Large intestine (tissue), 3 donors: Measurements from ENCODE around the gene HIRA. TPM values are rescaled to one million over a fixed set of nuclear protein-coding genes. Genes with fewer than 3 reads are reported as not detected.

ENCODE experiments used
- DNase-seq, 2 donors: peaks; one replicate each; pipeline versions ENCODE4 v3.0.0 to v3.0.0-alpha.2; 2013
- H3K27ac ChIP-seq: one replicate; pipeline ENCODE4 v1.5.1; 2013; ENCODE audit warnings: low read length
- H3K27me3 ChIP-seq: 2 replicates; pipeline ENCODE4 v1.6.1; 2013; ENCODE audit warnings: low read length; ENCODE audit not compliant: control insufficient read depth, insufficient read depth
- H3K36me3 ChIP-seq: 2 replicates; pipeline ENCODE4 v1.6.1; 2013; ENCODE audit warnings: low read length; ENCODE audit not compliant: control insufficient read depth, insufficient read depth
- H3K4me1 ChIP-seq: one replicate; pipeline ENCODE4 v1.6.1; 2013; ENCODE audit warnings: low read length; ENCODE audit not compliant: control insufficient read depth, insufficient read depth
- H3K4me3 ChIP-seq: one replicate; pipeline ENCODE4 v1.5.1; 2013; ENCODE audit warnings: low read length
- H3K9me3 ChIP-seq: one replicate; pipeline ENCODE4 v1.6.1; 2013; ENCODE audit warnings: mild to moderate bottlenecking, low read depth, low read length, moderate library complexity; ENCODE audit not compliant: control insufficient read depth
- WGBS: methylation state at CpG from one replicate; pipeline ENCODE4 v1.1.5; 2013; ENCODE audit warnings: low lambda C conversion rate; ENCODE audit not compliant: insufficient coverage; 5-methylcytosine and 5-hydroxymethylcytosine counted together
- polyA plus RNA-seq: library from polyadenylated mRNA; unstranded; fragments of 120-200 nt; gene quantifications from one replicate; pipeline ENCODE4 v1.2.1, GENCODE V29; 2013

The HIRA gene
- polyA plus RNA-seq, 1 donor, result 29.6 TPM

DNA sequence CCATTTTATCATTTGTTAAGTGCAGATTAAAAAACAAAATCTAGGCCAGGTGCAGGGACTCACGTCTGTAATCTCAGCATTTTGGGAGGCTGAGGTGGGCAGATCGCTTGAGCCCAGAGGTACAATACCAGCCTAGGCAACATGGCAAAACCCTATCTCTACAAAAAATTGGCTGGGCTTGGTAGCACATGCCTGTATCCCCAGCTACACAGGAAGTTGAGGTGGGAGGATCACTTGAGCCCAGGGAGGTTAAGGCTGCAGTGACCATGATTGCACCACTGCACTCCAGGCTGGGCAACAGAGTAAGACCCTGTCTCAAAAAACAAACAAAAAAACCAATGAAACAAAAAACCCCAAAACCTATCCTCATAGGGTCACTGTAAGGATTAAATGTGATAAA is 32.9 kb downstream of the HIRA start:
- DNase-seq, result no peak
- WGBS, result no CpG with 5 or more reads among the region's 2 CpGs

DNA sequence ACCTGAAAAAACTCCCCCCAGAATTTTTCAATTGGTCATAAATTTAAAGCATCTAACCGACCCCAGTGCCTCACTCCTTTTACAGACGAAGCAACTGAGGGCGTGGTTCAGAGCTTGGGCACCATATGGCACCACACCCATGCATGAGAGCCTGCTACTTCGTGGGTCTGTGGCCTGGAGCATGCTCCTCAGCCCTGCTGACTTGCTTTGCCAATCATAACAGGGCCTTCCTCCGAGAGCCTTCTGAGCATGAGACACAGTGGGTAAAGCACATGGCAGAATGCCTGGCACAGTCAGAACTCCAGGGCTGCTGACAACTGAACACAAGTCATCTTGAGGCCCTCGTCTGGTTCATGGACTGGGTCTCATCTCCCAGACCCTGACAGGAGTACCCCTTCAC is 33.3 kb downstream of the HIRA start:
- H3K36me3 ChIP-seq, result peaks cover 73% of the 10 kb centered on the region
- no CpG with 5 or more reads among the region's 6 CpGs for WGBS

More for the DNA sequence above, 32.9 kb downstream of the HIRA start:
- no peaks in the 10 kb centered on the region for H3K27me3 ChIP-seq
- no peaks in the 10 kb centered on the region for H3K4me1 ChIP-seq
- H3K4me3 ChIP-seq, result no peak overlapping the region
- no peak overlapping the region for H3K27ac ChIP-seq
- peaks cover 70% of the 10 kb centered on the region for H3K36me3 ChIP-seq
- no peaks in the 10 kb centered on the region for H3K9me3 ChIP-seq

DNA sequence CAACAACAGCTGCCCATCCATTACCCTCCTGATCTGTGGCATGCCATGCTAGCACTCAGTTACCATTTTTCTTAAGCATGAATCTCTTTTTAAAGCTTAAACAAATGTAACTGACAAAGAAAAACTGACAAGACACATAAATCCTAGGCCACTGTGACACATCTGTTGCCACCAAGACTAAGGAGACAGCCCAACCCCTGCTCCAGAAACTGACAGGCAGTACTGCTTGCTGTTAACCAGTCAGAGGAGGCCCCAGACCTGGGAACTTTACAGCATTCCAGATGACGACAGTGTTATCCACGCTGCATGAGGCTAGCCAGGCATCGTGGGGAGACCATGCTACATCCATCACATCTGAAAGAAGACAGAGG is 33.8 kb downstream of the HIRA start:
- no peaks in the 10 kb centered on the region for H3K4me1 ChIP-seq
- no peak overlapping the region for H3K4me3 ChIP-seq
- H3K27me3 ChIP-seq, result no peaks in the 10 kb centered on the region
- peaks cover 75% of the 10 kb centered on the region for H3K36me3 ChIP-seq
- H3K9me3 ChIP-seq, result no peaks in the 10 kb centered on the region
- H3K27ac ChIP-seq, result no peak overlapping the region
- no peak for DNase-seq
- no CpG with 5 or more reads among the region's 3 CpGs for WGBS

More for the DNA sequence above, 33.3 kb downstream of the HIRA start:
- H3K9me3 ChIP-seq, result no peaks in the 10 kb centered on the region
- H3K27ac ChIP-seq, result no peak overlapping the region
- H3K27me3 ChIP-seq, result no peaks in the 10 kb centered on the region
- no peak for DNase-seq
- no peaks in the 10 kb centered on the region for H3K4me1 ChIP-seq
- H3K4me3 ChIP-seq, result no peak overlapping the region

DNA sequence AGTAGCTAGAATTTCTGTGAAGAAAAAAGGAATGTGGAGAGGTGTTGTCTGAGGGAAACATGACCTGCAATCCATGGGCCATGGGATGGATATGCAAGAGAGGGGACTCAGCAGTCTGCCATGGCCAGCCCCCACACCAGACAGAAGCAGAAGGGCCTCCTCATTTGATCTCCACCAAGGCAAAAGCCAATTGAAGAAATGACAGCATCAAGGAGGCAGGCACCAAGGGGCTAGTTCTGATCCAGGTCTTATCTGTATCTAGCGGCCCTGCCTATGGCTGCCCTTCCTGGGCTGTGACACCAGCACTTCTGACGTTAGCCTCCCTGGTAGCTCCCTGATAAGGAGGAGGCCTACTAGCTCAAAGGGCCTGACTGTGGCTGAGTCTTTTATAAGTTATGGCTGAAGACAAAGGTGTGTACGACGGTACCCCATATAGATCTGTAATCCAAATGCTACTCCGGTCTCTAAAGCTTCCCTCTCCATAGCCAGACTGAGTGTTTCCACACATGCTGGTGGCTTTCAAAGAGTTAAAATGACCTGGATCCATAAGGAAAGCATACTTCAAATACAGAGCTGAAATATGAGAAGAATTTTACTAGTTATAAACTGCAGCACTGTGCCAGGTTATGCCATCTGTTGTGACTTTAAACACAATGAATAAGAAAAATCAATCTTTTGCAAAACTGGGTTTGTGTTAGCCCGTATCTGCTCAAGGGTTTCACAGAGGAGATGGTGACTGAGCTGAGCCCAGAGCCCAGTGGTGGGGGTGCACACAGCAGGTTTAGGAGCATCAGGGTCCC is 34.4 kb downstream of the HIRA start:
- Histone ChIP-seq H3K36me3 (peaks cover 78% of the 10 kb centered on the region), H3K27ac (no peak overlapping the region), H3K27me3 (no peaks in the 10 kb centered on the region), H3K9me3 (no peaks in the 10 kb centered on the region), H3K4me1 (no peaks in the 10 kb centered on the region), H3K4me3 (no peak overlapping the region)
- no CpG with 5 or more reads among the region's 6 CpGs for WGBS
- no peak for DNase-seq

DNA sequence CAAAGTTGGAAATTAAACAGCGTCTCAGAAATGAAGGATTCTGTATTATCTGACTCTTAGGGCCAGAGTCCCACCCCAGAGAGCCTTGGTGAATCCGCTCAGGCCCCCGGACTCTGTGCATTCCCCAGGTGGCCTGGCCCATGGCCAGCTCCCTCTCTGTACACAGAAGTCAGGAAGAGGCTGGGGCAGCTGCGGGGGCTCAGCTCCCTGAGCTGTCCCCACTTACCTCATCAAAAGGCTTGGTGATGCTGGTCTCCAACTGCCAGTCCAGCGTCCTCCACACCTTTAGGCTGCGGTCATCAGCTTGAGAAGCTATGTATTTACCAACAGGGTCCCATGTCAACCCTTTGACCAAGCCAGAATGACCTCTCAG is 35.0 kb downstream of the HIRA start:
- H3K9me3 ChIP-seq, result no peaks in the 10 kb centered on the region
- peaks cover 78% of the 10 kb centered on the region for H3K36me3 ChIP-seq
- WGBS, result no CpG with 5 or more reads among the region's 6 CpGs
- no peaks in the 10 kb centered on the region for H3K4me1 ChIP-seq
- no peaks in the 10 kb centered on the region for H3K27me3 ChIP-seq
- no peak for DNase-seq
- H3K27ac ChIP-seq, result no peak overlapping the region
- no peak overlapping the region for H3K4me3 ChIP-seq

DNA sequence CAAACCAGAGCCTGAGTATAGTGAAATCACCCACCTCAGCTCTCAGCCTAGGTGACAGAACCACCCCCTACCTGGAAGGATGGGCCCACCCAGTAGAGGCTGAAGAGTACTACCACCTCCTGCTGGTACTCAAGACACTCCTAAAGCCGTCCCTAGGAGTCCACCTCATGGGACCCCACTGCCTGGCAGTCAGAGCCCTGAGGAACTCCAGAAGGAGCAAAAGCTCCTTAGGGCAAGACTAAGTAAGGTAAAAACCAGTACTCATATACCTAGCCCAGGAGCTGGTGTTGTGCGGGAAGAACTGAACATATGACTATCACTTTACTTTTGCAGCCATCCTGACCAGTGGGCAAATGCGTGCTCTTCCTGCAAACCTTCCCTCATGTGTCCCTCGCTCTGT is 36.3 kb downstream of the HIRA start:
- DNase-seq, result no peak
- Histone ChIP-seq H3K9me3 (no peaks in the 10 kb centered on the region), H3K27ac (no peak overlapping the region), H3K27me3 (no peaks in the 10 kb centered on the region), H3K36me3 (peaks cover 76% of the 10 kb centered on the region), H3K4me3 (no peak overlapping the region), H3K4me1 (no peaks in the 10 kb centered on the region)
- WGBS, result no CpG with 5 or more reads among the region's 4 CpGs

DNA sequence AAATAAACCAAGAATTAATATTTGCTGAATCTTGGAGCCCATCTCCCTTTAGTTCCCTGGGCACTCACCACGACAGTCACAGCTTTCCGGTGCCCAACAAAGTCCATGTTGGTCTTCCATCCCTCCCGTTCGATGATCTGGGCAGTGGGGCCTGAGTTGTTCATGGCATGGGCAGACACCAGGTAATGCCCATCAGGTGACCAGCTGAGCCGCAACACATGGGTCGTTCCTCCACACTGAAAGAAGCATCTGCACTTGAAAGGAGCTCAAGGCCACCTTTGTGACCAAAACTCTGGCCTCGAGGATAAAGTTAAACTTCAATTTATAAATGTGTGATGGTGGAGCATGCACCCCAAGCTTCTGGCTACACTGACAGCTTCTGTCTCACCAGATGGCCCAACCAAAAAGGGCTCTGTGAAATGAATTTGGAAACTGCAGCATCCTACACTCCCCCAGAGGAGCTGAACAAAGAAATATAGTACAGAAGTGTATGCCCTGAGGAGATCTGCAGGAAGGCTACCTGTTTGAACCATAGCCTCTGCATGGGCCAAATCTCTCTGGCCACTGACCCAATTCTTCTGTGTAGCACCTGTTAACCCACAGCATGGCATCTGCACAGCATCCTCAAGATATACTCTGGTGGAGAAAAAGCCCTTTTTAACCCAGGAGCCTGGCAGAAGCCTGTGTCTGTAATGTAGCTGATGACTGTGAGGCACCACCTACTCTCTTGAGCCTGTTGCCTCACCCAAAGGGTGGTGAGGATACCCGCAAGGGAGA is 37.1 kb downstream of the HIRA start:
- Histone ChIP-seq H3K27ac (no peak overlapping the region), H3K36me3 (peaks cover 78% of the 10 kb centered on the region), H3K4me1 (no peaks in the 10 kb centered on the region), H3K4me3 (no peak overlapping the region), H3K9me3 (no peaks in the 10 kb centered on the region), H3K27me3 (no peaks in the 10 kb centered on the region)
- WGBS, result no CpG with 5 or more reads among the region's 8 CpGs
- DNase-seq, result no peak

DNA sequence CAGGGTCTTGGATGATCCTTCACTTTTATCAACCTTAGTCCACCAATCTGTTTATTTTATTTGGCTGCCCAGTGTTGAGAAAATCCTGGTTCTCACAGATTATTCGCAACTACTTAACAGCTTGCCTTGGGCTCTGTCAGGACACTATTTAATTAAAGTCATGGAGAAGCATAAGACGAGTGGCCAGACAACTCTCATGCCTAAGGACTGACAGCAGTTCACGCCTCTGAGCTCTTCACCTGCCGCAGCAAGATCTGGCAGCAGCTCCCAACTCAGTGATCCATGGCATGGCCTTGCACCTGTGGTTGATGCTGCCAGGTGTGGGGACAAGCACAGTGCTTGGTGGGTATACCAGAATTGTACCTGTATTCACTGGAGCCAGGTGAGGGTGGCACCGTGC is 37.8 kb downstream of the HIRA start:
- Histone ChIP-seq H3K9me3 (no peaks in the 10 kb centered on the region), H3K27ac (no peak overlapping the region), H3K36me3 (peaks cover 84% of the 10 kb centered on the region), H3K4me1 (no peaks in the 10 kb centered on the region), H3K27me3 (no peaks in the 10 kb centered on the region), H3K4me3 (no peak overlapping the region)
- no CpG with 5 or more reads among the region's 5 CpGs for WGBS
- DNase-seq, result no peak

DNA sequence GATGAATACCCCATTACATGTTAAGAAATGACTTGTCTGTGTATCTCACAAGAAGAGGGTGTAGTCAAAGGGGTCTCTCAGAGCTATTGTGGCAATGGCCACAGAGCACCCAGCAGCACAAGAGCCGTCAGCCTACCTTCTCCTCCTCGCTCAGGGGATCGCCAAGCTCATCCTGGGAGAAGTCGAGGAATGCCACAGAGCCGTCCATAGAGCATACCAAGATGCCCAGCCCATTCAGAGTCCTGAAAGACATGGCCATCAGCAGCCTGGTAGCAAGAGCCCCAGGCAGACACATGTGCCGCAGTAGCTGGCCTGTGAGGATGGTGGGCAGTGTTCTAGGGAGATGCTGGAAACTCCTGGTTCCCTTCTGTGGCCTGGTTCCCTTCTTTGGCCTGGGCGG is 44.0 kb downstream of the HIRA start:
- Histone ChIP-seq H3K36me3 (peaks cover 88% of the 10 kb centered on the region), H3K27ac (no peak overlapping the region), H3K4me1 (no peaks in the 10 kb centered on the region), H3K9me3 (no peaks in the 10 kb centered on the region), H3K4me3 (no peak overlapping the region), H3K27me3 (no peaks in the 10 kb centered on the region)
- WGBS, result no CpG with 5 or more reads among the region's 7 CpGs
- no peak for DNase-seq

DNA sequence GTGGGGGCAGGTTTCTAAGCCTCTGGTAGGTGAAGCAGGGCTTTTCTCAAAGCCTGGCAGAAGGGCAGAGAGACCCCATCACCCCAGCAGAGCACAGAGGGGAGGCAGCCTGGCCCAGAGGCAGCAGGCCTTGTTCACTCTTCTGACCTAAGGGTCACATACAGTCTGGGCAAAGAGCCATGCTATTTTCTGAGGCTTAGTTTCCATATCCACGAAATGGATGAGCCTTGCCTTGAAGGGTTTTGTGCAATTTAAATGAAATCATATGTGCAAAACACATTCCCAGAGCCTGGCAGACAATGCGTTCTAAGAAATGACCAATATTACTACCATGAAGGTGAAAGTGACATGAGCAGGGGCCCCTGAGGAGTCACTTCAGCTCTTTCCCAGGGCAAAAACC is 44.5 kb downstream of the HIRA start:
- WGBS, result no CpG with 5 or more reads among the region's 2 CpGs
- Histone ChIP-seq H3K27me3 (no peaks in the 10 kb centered on the region), H3K36me3 (peaks cover 88% of the 10 kb centered on the region), H3K27ac (no peak overlapping the region), H3K4me3 (no peak overlapping the region), H3K4me1 (no peaks in the 10 kb centered on the region), H3K9me3 (no peaks in the 10 kb centered on the region)
- DNase-seq, result no peak
